Measurements from ENCODE around the gene TBC1D5. TPM values are rescaled to one million over a fixed set of nuclear protein-coding genes. Genes with fewer than 3 reads are reported as not detected.
"Not testable (repeated sequence)": the region's sequence is repeated elsewhere in the genome, so short reads cannot be mapped to it uniquely, and the experiment has no call there.

The TBC1D5 gene
- total RNA-seq, 1 donor from 2014 or later: 108 TPM

- Histone ChIP-seq H3K4me3 (no peak overlapping the region), H3F3A (ENCODE audit: low read depth) (no peaks in the 10 kb centered on the region), H3K36me3 (peaks cover 16% of the 10 kb centered on the region), H2AFZ (replicated peaks) (no peak overlapping the region), H3K27ac (no peak overlapping the region), H3K9ac (no peak overlapping the region), H3K27me3 (no peaks in the 10 kb centered on the region), H3K4me2 (no peak overlapping the region), H3K79me2 (ENCODE audit: low read depth) (peaks cover 22% of the 10 kb centered on the region), H3K9me3 (ENCODE audit: low read depth) (no peaks in the 10 kb centered on the region), H3K4me1 (no peaks in the 10 kb centered on the region), H4K20me1 (ENCODE audit: low read depth) (no peaks in the 10 kb centered on the region)
- no peak overlapping the region for H3K27ac Mint-ChIP-seq
- peaks cover 34% of the 10 kb centered on the region for H3K36me3 Mint-ChIP-seq
- DNase-seq (ENCODE audit: low spot score): no peak
- H3K9me3 Mint-ChIP-seq: peaks cover 21% of the 10 kb centered on the region
- H3K4me1 Mint-ChIP-seq: no peaks in the 10 kb centered on the region
- peaks cover 2% of the 10 kb centered on the region for H3K27me3 Mint-ChIP-seq (ENCODE audit: insufficient read depth, low read depth)
- no peak overlapping the region for H3K4me3 Mint-ChIP-seq
- no peak for TF ChIP-seq EZH2phosphoT487 (IDR thresholded peaks at IDR 0.05)
- TF ChIP-seq, protein P1, sequence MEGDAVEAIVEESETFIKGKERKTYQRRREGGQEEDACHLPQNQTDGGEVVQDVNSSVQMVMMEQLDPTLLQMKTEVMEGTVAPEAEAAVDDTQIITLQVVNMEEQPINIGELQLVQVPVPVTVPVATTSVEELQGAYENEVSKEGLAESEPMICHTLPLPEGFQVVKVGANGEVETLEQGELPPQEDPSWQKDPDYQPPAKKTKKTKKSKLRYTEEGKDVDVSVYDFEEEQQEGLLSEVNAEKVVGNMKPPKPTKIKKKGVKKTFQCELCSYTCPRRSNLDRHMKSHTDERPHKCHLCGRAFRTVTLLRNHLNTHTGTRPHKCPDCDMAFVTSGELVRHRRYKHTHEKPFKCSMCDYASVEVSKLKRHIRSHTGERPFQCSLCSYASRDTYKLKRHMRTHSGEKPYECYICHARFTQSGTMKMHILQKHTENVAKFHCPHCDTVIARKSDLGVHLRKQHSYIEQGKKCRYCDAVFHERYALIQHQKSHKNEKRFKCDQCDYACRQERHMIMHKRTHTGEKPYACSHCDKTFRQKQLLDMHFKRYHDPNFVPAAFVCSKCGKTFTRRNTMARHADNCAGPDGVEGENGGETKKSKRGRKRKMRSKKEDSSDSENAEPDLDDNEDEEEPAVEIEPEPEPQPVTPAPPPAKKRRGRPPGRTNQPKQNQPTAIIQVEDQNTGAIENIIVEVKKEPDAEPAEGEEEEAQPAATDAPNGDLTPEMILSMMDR (IDR thresholded peaks at IDR 0.05): no peak
- no peak for TF ChIP-seq EZH2 (IDR thresholded peaks at IDR 0.05)
Observed at GRCh38 chr3:17726313-17726712, 16.1 kb downstream of the TBC1D5 start.

DNA sequence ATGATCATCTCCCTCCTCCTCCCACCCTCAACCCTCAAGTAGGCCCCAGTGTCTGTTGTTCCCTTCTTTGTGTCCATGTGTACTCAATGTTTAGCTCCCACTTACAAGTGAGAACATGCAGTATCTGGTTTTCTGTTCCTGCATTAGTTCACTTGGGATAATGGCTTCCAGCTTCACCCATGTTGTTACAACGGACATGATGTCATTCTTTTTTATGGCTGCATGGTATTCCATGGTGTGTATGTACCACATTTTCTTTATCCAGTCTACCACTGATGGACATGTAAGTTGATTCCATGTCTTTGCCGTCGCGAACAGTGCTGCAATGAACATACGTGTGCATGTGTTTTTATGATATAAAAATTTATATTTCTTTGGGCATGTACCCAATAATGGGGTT, 16.6 kb downstream of the TBC1D5 start:
- H3K4me1 ChIP-seq; H3K4me2 ChIP-seq; H3K4me1 Mint-ChIP-seq; H3K27ac ChIP-seq; H3K9me3 ChIP-seq (ENCODE audit: low read depth); H2AFZ ChIP-seq (replicated peaks); DNase-seq (ENCODE audit: low spot score); H3K27me3 ChIP-seq; H4K20me1 ChIP-seq (ENCODE audit: low read depth); H3F3A ChIP-seq (ENCODE audit: low read depth); H3K27ac Mint-ChIP-seq; H3K9ac ChIP-seq; H3K4me3 ChIP-seq; H3K4me3 Mint-ChIP-seq; H3K27me3 Mint-ChIP-seq (ENCODE audit: insufficient read depth, low read depth): not testable (repeated sequence)
- Histone ChIP-seq H3K36me3 (peaks cover 16% of the 10 kb centered on the region), H3K79me2 (ENCODE audit: low read depth) (peaks cover 22% of the 10 kb centered on the region)
- H3K9me3 Mint-ChIP-seq: peaks cover 21% of the 10 kb centered on the region
- H3K36me3 Mint-ChIP-seq: peaks cover 33% of the 10 kb centered on the region

- H3K36me3 ChIP-seq: peaks cover 16% of the 10 kb centered on the region
- no peak overlapping the region for H3K27ac Mint-ChIP-seq
- H3K9ac ChIP-seq: no peak overlapping the region
- H3F3A ChIP-seq (ENCODE audit: low read depth): no peaks in the 10 kb centered on the region
- peaks cover 28% of the 10 kb centered on the region for H3K36me3 Mint-ChIP-seq
- no peak overlapping the region for H3K4me3 Mint-ChIP-seq
- no peaks in the 10 kb centered on the region for H3K4me1 Mint-ChIP-seq
- H3K4me1 ChIP-seq: no peaks in the 10 kb centered on the region
- H3K9me3 Mint-ChIP-seq: peaks cover 21% of the 10 kb centered on the region
- TF ChIP-seq EZH2 (IDR thresholded peaks at IDR 0.05) (no peak), EZH2phosphoT487 (IDR thresholded peaks at IDR 0.05) (no peak)
- TF ChIP-seq, protein P1 (IDR thresholded peaks at IDR 0.05): no peak
- H3K27ac ChIP-seq: no peak overlapping the region
- H4K20me1 ChIP-seq (ENCODE audit: low read depth): no peaks in the 10 kb centered on the region
- H3K27me3 ChIP-seq: no peaks in the 10 kb centered on the region
- no peak for DNase-seq (ENCODE audit: low spot score)
- H3K4me3 ChIP-seq: no peak overlapping the region
- H3K27me3 Mint-ChIP-seq (ENCODE audit: insufficient read depth, low read depth): peaks cover 2% of the 10 kb centered on the region
- H3K9me3 ChIP-seq (ENCODE audit: low read depth): no peaks in the 10 kb centered on the region
- H2AFZ ChIP-seq (replicated peaks): no peak overlapping the region
- H3K79me2 ChIP-seq (ENCODE audit: low read depth): peaks cover 16% of the 10 kb centered on the region
- H3K4me2 ChIP-seq: no peak overlapping the region
Observed at GRCh38 chr3:17724948-17725347, 17.5 kb downstream of the TBC1D5 start.

DNA sequence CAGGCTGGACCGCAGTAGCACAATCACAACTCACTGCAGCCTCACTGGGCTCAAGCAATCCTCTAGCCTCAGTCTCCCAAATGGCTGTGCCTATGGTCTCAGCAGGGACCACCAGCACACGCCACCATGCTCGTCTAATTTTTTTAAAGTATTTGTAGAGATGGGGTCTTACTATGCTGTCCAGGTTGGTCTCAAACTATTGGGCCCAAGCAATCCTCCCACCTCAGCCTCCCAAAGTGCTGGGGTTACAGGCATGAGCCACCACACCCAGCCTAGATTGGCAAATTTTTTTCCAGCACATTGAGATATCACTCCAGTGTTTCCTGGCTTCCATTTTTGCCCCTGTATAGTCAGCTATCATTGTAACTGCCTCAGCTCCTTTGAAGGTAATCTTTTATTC, 18.3 kb downstream of the TBC1D5 start:
- Mint-ChIP-seq H3K27me3 (ENCODE audit: insufficient read depth, low read depth) (no peaks in the 10 kb centered on the region), H3K9me3 (peaks cover 18% of the 10 kb centered on the region), H3K4me3 (no peak overlapping the region), H3K36me3 (peaks cover 25% of the 10 kb centered on the region), H3K27ac (no peak overlapping the region), H3K4me1 (no peaks in the 10 kb centered on the region)
- no peak overlapping the region for H3K4me3 ChIP-seq
- H3F3A ChIP-seq (ENCODE audit: low read depth): no peaks in the 10 kb centered on the region
- no peaks in the 10 kb centered on the region for H3K4me1 ChIP-seq
- H3K27me3 ChIP-seq: no peaks in the 10 kb centered on the region
- H3K27ac ChIP-seq: no peak overlapping the region
- TF ChIP-seq EZH2phosphoT487 (IDR thresholded peaks at IDR 0.05) (no peak), EZH2 (IDR thresholded peaks at IDR 0.05) (no peak)
- TF ChIP-seq, protein P1 (IDR thresholded peaks at IDR 0.05): no peak
- peaks cover 16% of the 10 kb centered on the region for H3K36me3 ChIP-seq
- no peak overlapping the region for H3K4me2 ChIP-seq
- H3K9me3 ChIP-seq (ENCODE audit: low read depth): no peaks in the 10 kb centered on the region
- DNase-seq (ENCODE audit: low spot score): no peak
- no peak overlapping the region for H3K9ac ChIP-seq
- H2AFZ ChIP-seq (replicated peaks): no peak overlapping the region
- H4K20me1 ChIP-seq (ENCODE audit: low read depth): no peaks in the 10 kb centered on the region
- H3K79me2 ChIP-seq (ENCODE audit: low read depth): peaks cover 17% of the 10 kb centered on the region

Data from neural progenitor cell (in vitro differentiated cells).